Activated T-cell treated with anti-CD3 and anti-CD28 coated beads for 48 hours (primary cell): ENCODE data around the gene ZNF493.

Experiments
- DNase-seq: peaks from one replicate; pipeline ENCODE4 v3.0.0-alpha.2; 2020; ENCODE audit warnings: low read depth

ZNF493 gene

GRCh38 chr19:21396893-21397572 lies at the start of gene ZNF493:
Gene ZNF493, plus strand, starts transcription at chr19:21397133. Its CDS starts 105 bp downstream, at chr19:21397238.
- peak; percentile 84 for DNase-seq

GRCh38 chr19:21352830-21353229 lies 44.1 kb upstream of the ZNF493 start:
- no peak for DNase-seq

GRCh38 chr19:21358768-21359451 lies 38.0 kb upstream of the ZNF493 start, which contains the start of gene ZNF738:
Gene ZNF738, plus strand, starts transcription at chr19:21359000. Its CDS starts 141 bp downstream, at chr19:21359141.
- peak; percentile 72 for DNase-seq

GRCh38 chr19:21362291-21362690 lies 34.6 kb upstream of the ZNF493 start:
- DNase-seq = no peak

GRCh38 chr19:21383980-21384582 lies 12.9 kb upstream of the ZNF493 start:
- no peak for DNase-seq

- DNase-seq = no peak
Observed at GRCh38 chr19:21396121-21396520, 812 bp upstream of the ZNF493 start.

GRCh38 chr19:21398851-21399250 lies 1.9 kb downstream of the ZNF493 start:
- no peak for DNase-seq

- no peak for DNase-seq
Observed at GRCh38 chr19:21402303-21402985, 5.5 kb downstream of the ZNF493 start.

- DNase-seq = no peak
Observed at GRCh38 chr19:21410166-21410565, 13.2 kb downstream of the ZNF493 start.

- no peak for DNase-seq
Observed at GRCh38 chr19:21422244-21422643, 25.3 kb downstream of the ZNF493 start.

GRCh38 chr19:21423057-21424041 lies 26.4 kb downstream of the ZNF493 start:
- DNase-seq = no peak

GRCh38 chr19:21430675-21431074 lies 33.7 kb downstream of the ZNF493 start:
- no peak for DNase-seq

- no peak for DNase-seq
Observed at GRCh38 chr19:21432590-21432989, 35.7 kb downstream of the ZNF493 start.

- DNase-seq = no peak
Observed at GRCh38 chr19:21434516-21434915, 37.6 kb downstream of the ZNF493 start.

- DNase-seq = no peak
Observed at GRCh38 chr19:21434967-21435544, 38.1 kb downstream of the ZNF493 start.

GRCh38 chr19:21439201-21439751 lies 42.3 kb downstream of the ZNF493 start:
- no peak for DNase-seq

- DNase-seq = no peak
Observed at GRCh38 chr19:21440321-21440720, 43.4 kb downstream of the ZNF493 start.

GRCh38 chr19:21451187-21451586 lies 54.3 kb downstream of the ZNF493 start:
- no peak for DNase-seq

- DNase-seq = no peak
Observed at GRCh38 chr19:21454901-21455300, 58.0 kb downstream of the ZNF493 start.

GRCh38 chr19:21460686-21461085 lies 63.8 kb downstream of the ZNF493 start:
- no peak for DNase-seq

GRCh38 chr19:21462540-21462939 lies 65.6 kb downstream of the ZNF493 start:
- DNase-seq = no peak
